Measurements from ENCODE around the gene KHDRBS1.
A peak's percentile ranks its signal among the peaks of the same experiment; 100 is the strongest.
"Not testable (repeated sequence)": the region's sequence is repeated elsewhere in the genome, so short reads cannot be mapped to it uniquely, and the experiment has no call there.

KHDRBS1 gene

GRCh38 chr1:32063261-32063681, 49.6 kb downstream of the KHDRBS1 start:
- peak in 1 of 2 experiments; percentile 60 for DNase-seq (ENCODE audit: low read depth in 2 of 2)

- not testable (repeated sequence) for DNase-seq (ENCODE audit: low read depth in 2 of 2)
These were observed 52.2 kb downstream of the KHDRBS1 start for GRCh38 chr1:32065613-32066488.

- peak in 1 of 2 experiments; percentile 52 for DNase-seq (ENCODE audit: low read depth in 2 of 2)
These were observed 52.8 kb downstream of the KHDRBS1 start for GRCh38 chr1:32066489-32066873.

DNA sequence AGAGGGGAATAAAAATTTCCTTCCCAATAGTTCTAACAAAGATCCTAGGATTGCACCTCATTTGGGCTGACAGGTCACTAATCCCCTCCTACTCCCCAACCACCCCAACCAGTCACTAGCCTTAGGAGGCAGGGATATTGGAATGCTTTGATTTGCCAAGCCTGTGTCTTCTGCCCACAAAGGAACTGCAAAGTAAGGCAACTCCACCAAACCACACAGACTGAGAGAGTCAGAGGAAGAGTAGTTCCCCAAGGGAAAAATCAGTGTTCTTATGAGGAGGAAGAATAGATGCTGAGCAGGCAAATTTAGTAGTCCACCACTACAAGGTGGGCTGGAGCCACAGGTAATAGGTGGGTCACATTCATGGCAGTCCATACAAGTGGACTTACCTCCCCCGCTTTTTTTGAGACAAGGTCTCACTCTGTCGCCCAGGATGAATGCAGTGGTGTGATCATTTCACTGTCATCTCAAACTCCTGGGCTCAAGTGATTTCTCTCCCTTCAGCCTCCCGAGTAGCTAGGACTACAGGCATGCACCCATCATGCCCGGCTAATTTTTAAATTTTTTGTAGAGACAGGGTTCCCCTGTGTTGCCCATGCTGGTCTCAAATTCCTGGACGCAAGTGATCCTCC, 55.4 kb downstream of the KHDRBS1 start:
- DNase-seq (ENCODE audit: low read depth in 2 of 2): no peak

GRCh38 chr1:32071758-32072621, 58.3 kb downstream of the KHDRBS1 start:
- DNase-seq (ENCODE audit: low read depth in 2 of 2): no peak

- peak; percentile 91 for DNase-seq (ENCODE audit: low read depth in 2 of 2)
These were observed 59.1 kb downstream of the KHDRBS1 start, which contains the start of gene TMEM39B for GRCh38 chr1:32072622-32073298. TSS of gene TMEM39B (plus strand) at chr1:32072939. CDS start at chr1:32073048, 109 bp downstream.

GRCh38 chr1:32073299-32074229, 59.9 kb downstream of the KHDRBS1 start:
- DNase-seq (ENCODE audit: low read depth in 2 of 2): no peak

- DNase-seq (ENCODE audit: low read depth in 2 of 2): no peak
These were observed 61.2 kb downstream of the KHDRBS1 start for GRCh38 chr1:32074841-32075240.

- DNase-seq (ENCODE audit: low read depth in 2 of 2): no peak
These were observed 63.8 kb downstream of the KHDRBS1 start for GRCh38 chr1:32077451-32077850.

- DNase-seq (ENCODE audit: low read depth in 2 of 2): no peak
These were observed 68.4 kb downstream of the KHDRBS1 start for GRCh38 chr1:32082022-32082421.

DNA sequence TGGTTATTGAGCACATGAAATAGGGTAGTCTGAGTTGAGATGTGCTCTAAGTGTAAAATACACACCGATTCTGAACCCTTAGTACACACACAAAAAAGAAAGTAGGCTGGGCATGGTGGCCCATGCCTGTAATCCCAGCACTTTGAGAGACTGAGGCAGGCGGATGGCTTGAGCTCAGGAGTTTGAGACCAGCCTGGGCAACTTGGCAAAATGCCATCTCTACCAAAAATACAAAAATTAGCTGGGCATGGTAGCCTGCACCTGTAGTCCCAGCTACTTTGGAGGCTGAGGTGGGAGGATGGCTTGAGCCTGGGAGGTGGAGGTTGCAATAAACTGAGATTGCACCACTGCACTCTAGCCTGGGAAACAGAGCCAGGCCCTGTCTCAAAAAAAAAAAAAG, 72.7 kb downstream of the KHDRBS1 start:
- DNase-seq (ENCODE audit: low read depth in 2 of 2): not testable (repeated sequence)

DNA sequence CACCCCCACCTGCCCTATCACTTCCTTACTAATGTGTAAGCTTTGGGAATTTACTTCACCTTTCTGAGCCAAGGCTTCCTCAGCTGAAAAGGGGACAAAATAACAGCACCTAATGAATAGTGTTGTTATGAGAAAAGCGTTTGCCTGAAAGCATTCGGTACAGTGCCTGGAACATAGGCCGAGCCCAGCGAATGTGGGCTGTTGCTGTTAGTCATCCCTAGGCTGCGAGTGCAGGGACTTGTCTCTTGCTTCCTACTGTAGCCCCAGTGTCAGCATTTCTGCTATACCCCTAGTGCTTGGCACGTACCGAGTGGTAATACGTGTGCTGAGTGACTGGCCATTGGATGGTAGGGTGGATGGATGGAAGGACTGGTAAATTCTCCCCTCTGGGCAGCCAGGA, 77.5 kb downstream of the KHDRBS1 start:
- DNase-seq (ENCODE audit: low read depth in 2 of 2): no peak

DNA sequence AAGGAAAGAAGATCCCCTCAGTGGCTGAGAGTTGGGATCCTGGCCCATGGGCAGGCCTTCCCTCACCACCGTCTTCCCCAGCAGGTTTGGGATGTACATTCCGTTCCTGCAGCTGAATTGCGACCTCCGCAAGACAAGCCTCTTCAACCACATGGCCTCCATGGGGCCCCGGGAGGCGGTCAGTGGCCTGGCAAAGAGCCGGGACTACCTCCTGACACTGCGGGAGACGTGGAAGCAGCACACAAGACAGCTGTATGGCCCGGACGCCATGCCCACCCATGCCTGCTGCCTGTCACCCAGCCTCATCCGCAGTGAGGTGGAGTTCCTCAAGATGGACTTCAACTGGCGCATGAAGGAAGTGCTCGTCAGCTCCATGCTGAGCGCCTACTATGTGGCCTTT, 77.9 kb downstream of the KHDRBS1 start:
- no peak for DNase-seq (ENCODE audit: low read depth in 2 of 2)
